Neural progenitor cell (in vitro differentiated cells): Measurements from ENCODE around the gene CD4. TPM values are rescaled to one million over a fixed set of nuclear protein-coding genes. Genes with fewer than 3 reads are reported as not detected.

ENCODE experiments used
- DNase-seq: peaks from one replicate; pipeline ENCODE4 v3.0.0-alpha.2; 2016; ENCODE audit warnings: low spot score
- H2AFZ ChIP-seq: fragments of 200-600 bp; sonication (generic); replicated peaks from 2 replicates; pipeline ENCODE4 v1.6.1; 2016; ENCODE audit warnings: antibody characterized with exemption
- H3F3A ChIP-seq: fragments of 200-600 bp; sonication (generic); 2 replicates; pipeline ENCODE4 v1.6.1; 2016; ENCODE audit warnings: antibody characterized with exemption, low read depth
- H3K27ac ChIP-seq: fragments of 200-600 bp; sonication (generic); 2 replicates; pipeline ENCODE4 v1.5.1; 2016; ENCODE audit warnings: mild to moderate bottlenecking
- H3K27me3 ChIP-seq: fragments of 200-600 bp; sonication (generic); 2 replicates; pipeline ENCODE4 v1.6.1; 2016; ENCODE audit warnings: mild to moderate bottlenecking, moderate library complexity
- H3K36me3 ChIP-seq: fragments of 200-600 bp; sonication (generic); 2 replicates; pipeline ENCODE4 v1.5.1; 2016
- H3K4me1 ChIP-seq: fragments of 200-600 bp; sonication (generic); 2 replicates; pipeline ENCODE4 v1.6.1; 2016; ENCODE audit warnings: mixed run types
- H3K4me2 ChIP-seq: fragments of 200-600 bp; sonication (generic); 2 replicates; pipeline ENCODE4 v1.6.1; 2016
- H3K4me3 ChIP-seq: fragments of 200-600 bp; sonication (generic); 2 replicates; pipeline ENCODE4 v1.5.1; 2016
- H3K79me2 ChIP-seq: fragments of 200-600 bp; sonication (generic); 2 replicates; pipeline ENCODE4 v1.6.1; 2016; ENCODE audit warnings: low read depth
- H3K9ac ChIP-seq: fragments of 200-600 bp; sonication (generic); 2 replicates; pipeline ENCODE4 v1.6.1; 2016
- H3K9me3 ChIP-seq: fragments of 200-600 bp; sonication (generic); 2 replicates; pipeline ENCODE4 v1.5.1; 2016; ENCODE audit warnings: low read depth
- H4K20me1 ChIP-seq: fragments of 200-600 bp; sonication (generic); 2 replicates; pipeline ENCODE4 v1.6.1; 2016; ENCODE audit warnings: low read depth
- H3K27ac Mint-ChIP-seq: 3 replicates; pipeline ENCODE4 v1.8.0; 2021; ENCODE audit warnings: mixed read lengths
- H3K27me3 Mint-ChIP-seq: 2 replicates; pipeline ENCODE4 v1.8.0; 2022; ENCODE audit warnings: low read depth, mild to moderate bottlenecking, inconsistent platforms, moderate library complexity, mixed read lengths; ENCODE audit not compliant: insufficient read depth
- H3K36me3 Mint-ChIP-seq: 3 replicates; pipeline ENCODE4 v1.8.0; 2021; ENCODE audit warnings: mixed read lengths
- H3K4me1 Mint-ChIP-seq: 3 replicates; pipeline ENCODE4 v1.8.0; 2021; ENCODE audit warnings: mixed read lengths
- H3K4me3 Mint-ChIP-seq: 3 replicates; pipeline ENCODE4 v1.8.0; 2021; ENCODE audit warnings: mild to moderate bottlenecking, moderate library complexity, mixed read lengths
- H3K9me3 Mint-ChIP-seq: 3 replicates; pipeline ENCODE4 v1.8.0; 2020; ENCODE audit warnings: mixed read lengths
- CTCF ChIP-seq: fragments of 200-600 bp; sonication (generic); IDR thresholded peaks from 2 replicates; pipeline ENCODE4 v1.5.1; 2017; ENCODE audit warnings: antibody characterized with exemption, mild to moderate bottlenecking
- EZH2 ChIP-seq: fragments of 200-600 bp; sonication (generic); IDR thresholded peaks from 2 replicates; pipeline ENCODE4 v1.6.1; 2017; ENCODE audit warnings: antibody characterized with exemption, mild to moderate bottlenecking, moderate library complexity
- EZH2phosphoT487 ChIP-seq: fragments of 200-600 bp; sonication (generic); IDR thresholded peaks from 2 replicates; pipeline ENCODE4 v1.6.1; 2017; ENCODE audit warnings: antibody characterized with exemption
- total RNA-seq: library from RNA; depleted of rRNA; stranded (reverse); fragments of >200 nt; gene quantifications from 2 replicates; pipeline ENCODE4 v1.2.3, GENCODE V29; 2015; ENCODE audit warnings: low replicate concordance

CD4 gene
- total RNA-seq, 1 donor from 2014 or later = 2.5 TPM

GRCh38 chr12:6750506-6750905 is 38.8 kb upstream of the CD4 start:
- DNase-seq = no peak
- Mint-ChIP-seq H3K36me3 (peaks cover 22% of the 10 kb centered on the region), H3K27me3 (peaks cover 3% of the 10 kb centered on the region), H3K27ac (no peak overlapping the region), H3K4me1 (peaks cover 24% of the 10 kb centered on the region), H3K9me3 (no peaks in the 10 kb centered on the region), H3K4me3 (no peak overlapping the region)
- Histone ChIP-seq H2AFZ (no peak overlapping the region), H4K20me1 (peaks cover 17% of the 10 kb centered on the region), H3K79me2 (peaks cover 21% of the 10 kb centered on the region), H3K4me1 (peaks cover 17% of the 10 kb centered on the region), H3F3A (peaks cover 19% of the 10 kb centered on the region), H3K4me2 (no peak overlapping the region), H3K27me3 (no peaks in the 10 kb centered on the region), H3K36me3 (peaks cover 4% of the 10 kb centered on the region), H3K27ac (no peak overlapping the region), H3K4me3 (no peak overlapping the region), H3K9me3 (no peaks in the 10 kb centered on the region), H3K9ac (no peak overlapping the region)
- TF ChIP-seq EZH2 = no peak
- no peak for TF ChIP-seq EZH2phosphoT487
- TF ChIP-seq CTCF = no peak

GRCh38 chr12:6751767-6752166 is 37.6 kb upstream of the CD4 start:
- peaks cover 19% of the 10 kb centered on the region for H3F3A ChIP-seq
- H3K9me3 Mint-ChIP-seq = no peaks in the 10 kb centered on the region
- H3K9ac ChIP-seq = no peak overlapping the region
- peaks cover 24% of the 10 kb centered on the region for H3K4me1 Mint-ChIP-seq
- no peak overlapping the region for H3K27ac ChIP-seq
- H3K9me3 ChIP-seq = no peaks in the 10 kb centered on the region
- H3K36me3 Mint-ChIP-seq = peaks cover 20% of the 10 kb centered on the region
- peak overlapping the region; percentile 96 for H3K4me3 Mint-ChIP-seq
- no peak overlapping the region for H3K27ac Mint-ChIP-seq
- H3K27me3 Mint-ChIP-seq = peaks cover 3% of the 10 kb centered on the region
- peaks cover 21% of the 10 kb centered on the region for H3K79me2 ChIP-seq
- H4K20me1 ChIP-seq = peaks cover 17% of the 10 kb centered on the region
- DNase-seq = no peak
- H3K4me3 ChIP-seq = peak overlapping the region; percentile 89
- no peak overlapping the region for H2AFZ ChIP-seq
- peak overlapping the region; percentile 81 for H3K4me2 ChIP-seq
- no peaks in the 10 kb centered on the region for H3K27me3 ChIP-seq
- H3K4me1 ChIP-seq = peaks cover 17% of the 10 kb centered on the region
- TF ChIP-seq EZH2phosphoT487 (no peak), CTCF (no peak), EZH2 (no peak)
- peaks cover 4% of the 10 kb centered on the region for H3K36me3 ChIP-seq

- H3K36me3 Mint-ChIP-seq = peaks cover 15% of the 10 kb centered on the region
- Histone ChIP-seq H3K27ac (peak overlapping the region; percentile 94), H2AFZ (no peak overlapping the region)
Observed at GRCh38 chr12:6752167-6752920, 37.0 kb upstream of the CD4 start.

More at GRCh38 chr12:6752167-6752920, 37.0 kb upstream of the CD4 start:
- Mint-ChIP-seq H3K9me3 (no peaks in the 10 kb centered on the region), H3K27ac (peak overlapping the region; percentile 96), H3K27me3 (peaks cover 3% of the 10 kb centered on the region), H3K4me1 (peaks cover 28% of the 10 kb centered on the region), H3K4me3 (peak overlapping the region; percentile 96)
- Histone ChIP-seq H3K9ac (peak overlapping the region; percentile 93), H4K20me1 (peaks cover 17% of the 10 kb centered on the region), H3K4me2 (peak overlapping the region; percentile 81), H3K4me1 (peaks cover 20% of the 10 kb centered on the region), H3K36me3 (peaks cover 4% of the 10 kb centered on the region), H3K9me3 (no peaks in the 10 kb centered on the region), H3F3A (peaks cover 23% of the 10 kb centered on the region), H3K79me2 (peaks cover 21% of the 10 kb centered on the region), H3K4me3 (peak overlapping the region; percentile 89), H3K27me3 (no peaks in the 10 kb centered on the region)
- DNase-seq = peak; percentile 79
- TF ChIP-seq EZH2 = no peak
- no peak for TF ChIP-seq EZH2phosphoT487
- peak; percentile 38 for TF ChIP-seq CTCF
